Transverse colon (tissue), 4 donors: ENCODE data around the gene GNAI3. TPM values are rescaled to one million over a fixed set of nuclear protein-coding genes. Genes with fewer than 3 reads are reported as not detected.

Source experiments
- DNase-seq: peaks from one replicate; pipeline ENCODE4 v3.0.0-alpha.2; 2019
- H3K27ac ChIP-seq, 4 donors: fragments of 200-600 bp; sonication (generic); 2 replicates each; pipeline ENCODE4 v1.5.1; 2016 to 2018; ENCODE audit warnings: inconsistent platforms in 4 of 4
- H3K27me3 ChIP-seq: fragments of 200-600 bp; sonication (generic); 2 replicates; pipeline ENCODE4 v1.5.1; 2017; ENCODE audit warnings: inconsistent platforms
- H3K36me3 ChIP-seq, 4 donors: fragments of 200-600 bp; sonication (generic); 2 replicates each; pipeline ENCODE4 v1.5.1; 2017 to 2019; ENCODE audit warnings: inconsistent platforms in 4 of 4
- H3K4me1 ChIP-seq, 4 donors: fragments of 200-600 bp; sonication (generic); 2 replicates each; pipeline ENCODE4 v1.5.1; 2017 to 2020; ENCODE audit warnings: inconsistent platforms in 4 of 4
- H3K4me3 ChIP-seq, 4 donors: fragments of 200-600 bp; sonication (generic); 1 replicate in 1 of 4; 2 replicates in 3 of 4; pipeline versions ENCODE4 v1.5.1 to v1.6.1; 2017 to 2019; ENCODE audit warnings: inconsistent platforms in 4 of 4
- H3K9me3 ChIP-seq, 2 donors: fragments of 200-600 bp; sonication (generic); 2 replicates each; pipeline ENCODE4 v1.5.1; 2017 to 2019; ENCODE audit warnings: inconsistent platforms in 2 of 2
- EP300 ChIP-seq: sonication (generic); formaldehyde crosslinking; IDR thresholded peaks from one replicate; pipeline ENCODE4 v1.6.1; 2017; ENCODE audit warnings: antibody characterized with exemption, low read depth
- POLR2A ChIP-seq: fragments of 450-650 bp; IDR thresholded peaks from one replicate; pipeline ENCODE4 v1.6.1; 2016; ENCODE audit warnings: antibody characterized with exemption, mild to moderate bottlenecking, moderate library complexity
- POLR2AphosphoS5 ChIP-seq, 3 donors: sonication (generic); formaldehyde crosslinking; IDR thresholded peaks; one replicate each; pipeline ENCODE4 v1.6.1; 2016; ENCODE audit warnings: antibody characterized with exemption in 3 of 3
- WGBS, 2 donors: methylation state at CpG; one replicate each; pipeline ENCODE4 v1.1.5; 2018; ENCODE audit warnings: low coverage in 1 of 2; 5-methylcytosine and 5-hydroxymethylcytosine counted together
- in situ Hi-C, 4 donors: fragments of 200-750 bp; cut with MboI; loops; one replicate each; pipeline versions ENCODE4 v1.15.0 to v1.15.1; 2017; ENCODE audit warnings: low sequenced_read_pairs in 3 of 4, low pct_ligation_motif_present in 1 of 4, low pct_unique_long_range_greater_than_20kb in 1 of 4
- intact Hi-C: fragments of 100-400 bp; cut with DNase I; formaldehyde crosslinking; loops from one replicate; pipeline ENCODE4 v1.15.1; 2023; ENCODE audit warnings: low total_unique reads
- total RNA-seq, 4 donors: library from RNA; depleted of rRNA; stranded (reverse); fragments of >200 nt; gene quantifications; one replicate each; pipeline ENCODE4 v1.1.0, GENCODE V29; 2016
- TF ChIP-seq, protein P1 (sequence below), 5 experiments: fragments of 200-600 bp in 3 of 5; fragments of 450-650 bp in 2 of 5; sonication (generic) in 3 of 5; IDR thresholded peaks; 1 replicate in 2 of 5; 2 replicates in 3 of 5; pipeline ENCODE4 v1.5.1; 2016 to 2017; ENCODE audit warnings: antibody characterized with exemption in 5 of 5, inconsistent platforms in 3 of 5, mild to moderate bottlenecking in 2 of 5, moderate library complexity in 1 of 5

GNAI3 gene
- total RNA-seq, 4 donors from 2014 or later, result 2.2 to 7.5 (median 5.1) TPM

GRCh38 chr1:109582021-109582420, 33.6 kb downstream of the GNAI3 start:
- intact Hi-C loops (loop anchor here (5.0 kb wide), 1 partner anchor 540 kb away; the partner anchor contains the start of gene WDR47), in situ Hi-C loops (no loop called here)
- 80 to 94% methylated on average over 2 of the region's 2 CpGs for WGBS, 2 donors
- H3K27ac ChIP-seq, result no peak overlapping the region
- no peaks in the 10 kb centered on the region for H3K27me3 ChIP-seq
- H3K4me3 ChIP-seq, result no peak overlapping the region
- peaks cover 0 to 38% (median 16%) of the 10 kb centered on the region in 4 donors for H3K36me3 ChIP-seq
- H3K9me3 ChIP-seq, result no peaks in the 10 kb centered on the region
- TF ChIP-seq POLR2AphosphoS5 (IDR thresholded peaks at IDR 0.05) (no peak), EP300 (no peak), POLR2A (no peak)
- TF ChIP-seq, protein P1, sequence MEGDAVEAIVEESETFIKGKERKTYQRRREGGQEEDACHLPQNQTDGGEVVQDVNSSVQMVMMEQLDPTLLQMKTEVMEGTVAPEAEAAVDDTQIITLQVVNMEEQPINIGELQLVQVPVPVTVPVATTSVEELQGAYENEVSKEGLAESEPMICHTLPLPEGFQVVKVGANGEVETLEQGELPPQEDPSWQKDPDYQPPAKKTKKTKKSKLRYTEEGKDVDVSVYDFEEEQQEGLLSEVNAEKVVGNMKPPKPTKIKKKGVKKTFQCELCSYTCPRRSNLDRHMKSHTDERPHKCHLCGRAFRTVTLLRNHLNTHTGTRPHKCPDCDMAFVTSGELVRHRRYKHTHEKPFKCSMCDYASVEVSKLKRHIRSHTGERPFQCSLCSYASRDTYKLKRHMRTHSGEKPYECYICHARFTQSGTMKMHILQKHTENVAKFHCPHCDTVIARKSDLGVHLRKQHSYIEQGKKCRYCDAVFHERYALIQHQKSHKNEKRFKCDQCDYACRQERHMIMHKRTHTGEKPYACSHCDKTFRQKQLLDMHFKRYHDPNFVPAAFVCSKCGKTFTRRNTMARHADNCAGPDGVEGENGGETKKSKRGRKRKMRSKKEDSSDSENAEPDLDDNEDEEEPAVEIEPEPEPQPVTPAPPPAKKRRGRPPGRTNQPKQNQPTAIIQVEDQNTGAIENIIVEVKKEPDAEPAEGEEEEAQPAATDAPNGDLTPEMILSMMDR (IDR thresholded peaks at IDR 0.05), result no peak
- peaks cover 0 to 10% (median 3%) of the 10 kb centered on the region in 4 donors for H3K4me1 ChIP-seq
- DNase-seq, result no peak

GRCh38 chr1:109584766-109585165, 36.4 kb downstream of the GNAI3 start:
- no peak for TF ChIP-seq EP300
- Histone ChIP-seq H3K27ac (no peak overlapping the region), H3K27me3 (no peaks in the 10 kb centered on the region), H3K36me3 (peaks cover 0 to 57% (median 24%) of the 10 kb centered on the region in 4 donors), H3K4me1 (peaks cover 0 to 1% (median 0%) of the 10 kb centered on the region in 4 donors), H3K4me3 (no peak overlapping the region), H3K9me3 (no peaks in the 10 kb centered on the region)
- intact Hi-C loops (loop anchor here (5.0 kb wide), 1 partner anchor 542 kb away; the partner anchor contains the start of gene WDR47), in situ Hi-C loops (no loop called here)
- no peak for DNase-seq
- WGBS, 2 donors, result 50 to 53% methylated on average over 1 of the region's 1 CpG

DNA sequence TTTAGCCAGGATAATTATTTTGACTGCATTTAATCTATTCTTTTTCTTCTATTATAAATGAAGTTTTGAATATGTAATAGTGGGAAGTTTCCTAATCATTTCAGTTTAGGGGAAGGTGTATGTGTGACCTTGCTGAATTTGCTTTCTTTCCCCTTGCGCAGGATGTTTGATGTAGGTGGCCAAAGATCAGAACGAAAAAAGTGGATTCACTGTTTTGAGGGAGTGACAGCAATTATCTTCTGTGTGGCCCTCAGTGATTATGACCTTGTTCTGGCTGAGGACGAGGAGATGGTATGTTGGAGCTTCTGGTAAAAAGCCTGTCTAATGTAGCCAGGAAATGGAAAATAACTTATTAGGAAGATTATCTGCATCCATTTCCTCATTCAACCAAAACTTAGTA, 37.6 kb downstream of the GNAI3 start:
- DNase-seq, result no peak
- no peak overlapping the region for H3K4me3 ChIP-seq
- no peaks in the 10 kb centered on the region for H3K27me3 ChIP-seq
- no peaks in the 10 kb centered on the region for H3K9me3 ChIP-seq
- WGBS, 2 donors, result 80 to 97% methylated on average over 2 to 3 of the region's 3 CpGs
- H3K36me3 ChIP-seq, result peaks cover 0 to 56% (median 28%) of the 10 kb centered on the region in 4 donors
- H3K4me1 ChIP-seq, result no peaks in the 10 kb centered on the region
- intact Hi-C loops, result no loop called here
- TF ChIP-seq POLR2A (no peak), POLR2AphosphoS5 (IDR thresholded peaks at IDR 0.05) (no peak), EP300 (no peak)
- TF ChIP-seq, protein P1 (IDR thresholded peaks at IDR 0.05), result no peak
- in situ Hi-C loops, result no loop called here
- H3K27ac ChIP-seq, result no peak overlapping the region

- Histone ChIP-seq H3K4me1 (no peaks in the 10 kb centered on the region), H3K9me3 (no peaks in the 10 kb centered on the region), H3K27me3 (no peaks in the 10 kb centered on the region), H3K36me3 (peaks cover 0 to 67% (median 28%) of the 10 kb centered on the region in 4 donors), H3K4me3 (no peak overlapping the region), H3K27ac (no peak overlapping the region)
- in situ Hi-C loops (no loop called here), intact Hi-C loops (no loop called here)
- DNase-seq, result no peak
- TF ChIP-seq POLR2AphosphoS5 (IDR thresholded peaks at IDR 0.05), result no peak
- TF ChIP-seq, protein P1 (IDR thresholded peaks at IDR 0.05), result no peak
- no peak for TF ChIP-seq POLR2A
- no peak for TF ChIP-seq EP300
- WGBS, 2 donors, result 69 to 78% methylated on average over 3 of the region's 3 CpGs
Measured at GRCh38 chr1:109589177-109589576, 40.8 kb downstream of the GNAI3 start.

- no peaks in the 10 kb centered on the region for H3K27me3 ChIP-seq
- no peak for TF ChIP-seq POLR2A
- TF ChIP-seq, protein P1 (IDR thresholded peaks at IDR 0.05), result no peak
- no peak for TF ChIP-seq EP300
- no peak for TF ChIP-seq POLR2AphosphoS5 (IDR thresholded peaks at IDR 0.05)
- H3K36me3 ChIP-seq, result peaks cover 0 to 70% (median 28%) of the 10 kb centered on the region in 4 donors
- no peak for DNase-seq
- no peak overlapping the region for H3K27ac ChIP-seq
- no peaks in the 10 kb centered on the region for H3K9me3 ChIP-seq
- no peak overlapping the region for H3K4me3 ChIP-seq
- H3K4me1 ChIP-seq, result no peaks in the 10 kb centered on the region
- in situ Hi-C loops (no loop called here), intact Hi-C loops (no loop called here)
Measured at GRCh38 chr1:109589679-109590078, 41.3 kb downstream of the GNAI3 start.
